Measurements from ENCODE around the gene D2HGDH. TPM values are rescaled to one million over a fixed set of nuclear protein-coding genes. Genes with fewer than 3 reads are reported as not detected.

The D2HGDH gene
- total and polyA plus RNA-seq, 9 of the 15 experiments (the other 6 are each of a cell fraction or from before 2014, with no cell fraction given), result 0.39 to 30.8 (median 10.3) TPM

GRCh38 chr2:241734208-241734466 is 293 bp upstream of the D2HGDH start:
- 0 out of 2 replicates have a peak, but pooled peaks cover 3% of the 10 kb centered on the region for H4K20me1 ChIP-seq (replicated peaks; ENCODE audit: control insufficient read depth, insufficient read depth, low read length)
- H3K9me3 ChIP-seq (replicated peaks; ENCODE audit: control insufficient read depth, insufficient read depth, low read depth, low read length), result no peaks in the 10 kb centered on the region
- H3K79me2 ChIP-seq (ENCODE audit: control insufficient read depth, insufficient read depth, low read length), result peaks cover 19% of the 10 kb centered on the region
- TF ChIP-seq, protein P1, sequence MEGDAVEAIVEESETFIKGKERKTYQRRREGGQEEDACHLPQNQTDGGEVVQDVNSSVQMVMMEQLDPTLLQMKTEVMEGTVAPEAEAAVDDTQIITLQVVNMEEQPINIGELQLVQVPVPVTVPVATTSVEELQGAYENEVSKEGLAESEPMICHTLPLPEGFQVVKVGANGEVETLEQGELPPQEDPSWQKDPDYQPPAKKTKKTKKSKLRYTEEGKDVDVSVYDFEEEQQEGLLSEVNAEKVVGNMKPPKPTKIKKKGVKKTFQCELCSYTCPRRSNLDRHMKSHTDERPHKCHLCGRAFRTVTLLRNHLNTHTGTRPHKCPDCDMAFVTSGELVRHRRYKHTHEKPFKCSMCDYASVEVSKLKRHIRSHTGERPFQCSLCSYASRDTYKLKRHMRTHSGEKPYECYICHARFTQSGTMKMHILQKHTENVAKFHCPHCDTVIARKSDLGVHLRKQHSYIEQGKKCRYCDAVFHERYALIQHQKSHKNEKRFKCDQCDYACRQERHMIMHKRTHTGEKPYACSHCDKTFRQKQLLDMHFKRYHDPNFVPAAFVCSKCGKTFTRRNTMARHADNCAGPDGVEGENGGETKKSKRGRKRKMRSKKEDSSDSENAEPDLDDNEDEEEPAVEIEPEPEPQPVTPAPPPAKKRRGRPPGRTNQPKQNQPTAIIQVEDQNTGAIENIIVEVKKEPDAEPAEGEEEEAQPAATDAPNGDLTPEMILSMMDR (IDR thresholded peaks at IDR 0.05 in 2 of 3, conservative IDR thresholded peaks at IDR 0.05 in 1 of 3; ENCODE audit: insufficient read depth in 2 of 3, low read depth in 1 of 3, low read length in 3 of 3), result 0 out of 6 replicates have a peak, but pooled peaks of 1 of the 3 experiments have one; percentile 12
- TF ChIP-seq CBX1 (IDR thresholded peaks at IDR 0.05; ENCODE audit: low read depth) (0 out of 2 replicates have a peak, but pooled peaks have one; percentile 13), RCOR1 (IDR thresholded peaks at IDR 0.05; ENCODE audit: borderline replicate concordance in 1 of 2, low read depth in 2 of 2, low read length in 2 of 2) (no peak), DPF2 (IDR thresholded peaks at IDR 0.05) (no peak), NCOA6 (IDR thresholded peaks at IDR 0.05) (peak; percentile 78), NFIC (IDR thresholded peaks at IDR 0.05) (peak; percentile 45), FIP1L1 (IDR thresholded peaks at IDR 0.05; ENCODE audit: low read depth, low read length, poor library complexity, severe bottlenecking) (peak; percentile 2)
- no peaks in the 10 kb centered on the region for H3K27me3 ChIP-seq (ENCODE audit: control insufficient read depth in 2 of 2, insufficient read depth in 2 of 2, low read length in 2 of 2)
- no peaks in the 10 kb centered on the region for H3K9me1 ChIP-seq (ENCODE audit: control insufficient read depth, insufficient read depth, low read length)
- no peak overlapping the region for H3K27ac ChIP-seq (ENCODE audit: extremely low read depth, low read depth, low read length)
- 0% methylated on average over 4 of the region's 25 CpGs for WGBS (ENCODE audit: insufficient coverage, low coverage, missing lambda C conversion rate)
- DNase-seq (ENCODE audit: extremely low read depth in 1 of 4, low spot score in 3 of 4) (no peak), FAIRE-seq (no peak), ATAC-seq (peak; percentile 21; the same call in 2 of the 3 replicates)
- in situ Hi-C loops (cut with MboI), result no loop called here
- H3K4me2 ChIP-seq (ENCODE audit: insufficient read depth, low read length), result peak overlapping the region; percentile 65
- peaks cover 4 to 46% of the 10 kb centered on the region in 2 experiments; a peak in 3 of 5 replicates for H3K4me1 ChIP-seq (replicated peaks in 1 of 2; ENCODE audit: control insufficient read depth in 2 of 2, insufficient read depth in 2 of 2, low read length in 2 of 2)
- peak overlapping the region; percentile 74 for H3K4me3 ChIP-seq
- intact Hi-C loops (cut with micrococcal nuclease), result loop anchor here (5.0 kb wide), 2 partner anchors 47 to 148 kb away; partner anchors contain the start of gene DTYMK
- BruUV-seq (replicated peaks), result no TSS peak
- H3K36me3 ChIP-seq (ENCODE audit: control insufficient read depth, insufficient read depth, low read length), result peaks cover 10% of the 10 kb centered on the region; the same call in 1 of the 3 replicates
- H2AFZ ChIP-seq (ENCODE audit: low read depth, low read length), result peak overlapping the region; percentile 89
- ChIA-PET CTCF (ENCODE audit: low intra/inter-chr PET ratio) (no interaction called here), POLR2A (interaction anchor here (0.6 kb wide), 1 partner anchor 40 kb away, joined by 3 read pairs; no protein-coding TSS in a partner anchor)
- peak overlapping the region; percentile 34 to 88; a peak in 3 of 4 replicates for H3K9ac ChIP-seq (ENCODE audit: insufficient read depth in 1 of 2, low read depth in 2 of 2, low read length in 2 of 2)
